ELR (cell line): ENCODE measurements around the gene NSUN2.
"Not testable (repeated sequence)": the region's sequence is repeated elsewhere in the genome, so short reads cannot be mapped to it uniquely, and the experiment has no call there.

Experiments
- DNase-seq: peaks from one replicate; pipeline ENCODE4 v3.0.0-alpha.2; 2015; ENCODE audit warnings: low read depth

The NSUN2 gene

GRCh38 chr5:6632888-6633468, at the start of gene NSUN2, which contains the start of gene SRD5A1:
NSUN2 (minus strand) TSS chr5:6633044; CDS start chr5:6632979, 65 bp downstream.
SRD5A1 (plus strand) TSS chr5:6633440; CDS start chr5:6633577, 137 bp downstream.
- DNase-seq = peak; percentile 90

- DNase-seq = no peak
Observed at GRCh38 chr5:6682239-6682638, 49.4 kb upstream of the NSUN2 start.

GRCh38 chr5:6681682-6682081, 48.8 kb upstream of the NSUN2 start:
- DNase-seq = no peak

- no peak for DNase-seq
Observed at GRCh38 chr5:6680922-6681321, 48.1 kb upstream of the NSUN2 start.

- no peak for DNase-seq
Observed at GRCh38 chr5:6678385-6678784, 45.5 kb upstream of the NSUN2 start.

- DNase-seq = peak; percentile 63
Observed at GRCh38 chr5:6676702-6677101, 43.9 kb upstream of the NSUN2 start.

- peak; percentile 5 for DNase-seq
Observed at GRCh38 chr5:6675784-6676491, 43.1 kb upstream of the NSUN2 start.

GRCh38 chr5:6674886-6675285, 42.0 kb upstream of the NSUN2 start:
- no peak for DNase-seq

GRCh38 chr5:6674421-6674820, 41.6 kb upstream of the NSUN2 start:
- no peak for DNase-seq

- no peak for DNase-seq
Observed at GRCh38 chr5:6673963-6674362, 41.1 kb upstream of the NSUN2 start.

- no peak for DNase-seq
Observed at GRCh38 chr5:6673031-6673430, 40.2 kb upstream of the NSUN2 start.

GRCh38 chr5:6668717-6669116, 35.9 kb upstream of the NSUN2 start:
- not testable (repeated sequence) for DNase-seq

GRCh38 chr5:6667648-6668047, 34.8 kb upstream of the NSUN2 start:
- DNase-seq = no peak

GRCh38 chr5:6666762-6667161, 33.9 kb upstream of the NSUN2 start:
- DNase-seq = no peak

GRCh38 chr5:6660688-6661087, 27.8 kb upstream of the NSUN2 start:
- no peak for DNase-seq

- no peak for DNase-seq
Observed at GRCh38 chr5:6659941-6660684, 27.3 kb upstream of the NSUN2 start.

GRCh38 chr5:6656680-6657079, 23.8 kb upstream of the NSUN2 start:
- no peak for DNase-seq

GRCh38 chr5:6655432-6655831, 22.6 kb upstream of the NSUN2 start:
- DNase-seq = no peak

GRCh38 chr5:6652025-6652424, 19.2 kb upstream of the NSUN2 start:
- no peak for DNase-seq

GRCh38 chr5:6649681-6650080, 16.8 kb upstream of the NSUN2 start:
- no peak for DNase-seq

GRCh38 chr5:6649186-6649585, 16.3 kb upstream of the NSUN2 start:
- DNase-seq = no peak

GRCh38 chr5:6645571-6646362, 12.9 kb upstream of the NSUN2 start:
- not testable (repeated sequence) for DNase-seq
